Peyer's patch (tissue), 4 donors: ENCODE data around the gene CYP51A1.

Experiments
- CTCF ChIP-seq, 6 experiments: fragments of 450-650 bp in 4 of 6; fragments of 200-600 bp in 2 of 6; sonication (generic) in 1 of 6; IDR thresholded peaks; one replicate each; pipeline ENCODE4 v1.5.1; 2017 to 2019; ENCODE audit warnings: antibody characterized with exemption in 6 of 6, mild to moderate bottlenecking in 3 of 6, moderate library complexity in 1 of 6
- POLR2A ChIP-seq, 2 donors: fragments of 450-650 bp; IDR thresholded peaks; one replicate each; pipeline ENCODE4 v1.5.1; 2017; ENCODE audit warnings: antibody characterized with exemption in 2 of 2, mild to moderate bottlenecking in 2 of 2, moderate library complexity in 2 of 2

GRCh38 chr7:92134271-92135051 lies at the start of gene CYP51A1:
- TF ChIP-seq POLR2A (IDR thresholded peaks at IDR 0.05) (peak; percentile 87 to 91), CTCF (IDR thresholded peaks at IDR 0.05) (peak in 3 of 6 experiments; percentile 1 to 27 (median 17))
